A673 (cell line): ENCODE measurements around the gene PROX2.

ENCODE experiments used
- EZH2 ChIP-seq: fragments of 200-600 bp; sonication (generic); IDR thresholded peaks from 2 replicates; pipeline ENCODE4 v1.6.1; 2017; ENCODE audit warnings: borderline replicate concordance, low read depth, mild to moderate bottlenecking, mixed read lengths, antibody characterized with exemption, low read length; ENCODE audit not compliant: poor library complexity, severe bottlenecking
- TF ChIP-seq, protein P1 (sequence below): fragments of 300-800, 200-600 bp; sonication (generic); conservative IDR thresholded peaks from 2 replicates; pipeline ENCODE4 v1.5.1; 2017; ENCODE audit warnings: low read depth, mild to moderate bottlenecking, antibody characterized with exemption, low read length, moderate library complexity, mixed read lengths

DNA sequence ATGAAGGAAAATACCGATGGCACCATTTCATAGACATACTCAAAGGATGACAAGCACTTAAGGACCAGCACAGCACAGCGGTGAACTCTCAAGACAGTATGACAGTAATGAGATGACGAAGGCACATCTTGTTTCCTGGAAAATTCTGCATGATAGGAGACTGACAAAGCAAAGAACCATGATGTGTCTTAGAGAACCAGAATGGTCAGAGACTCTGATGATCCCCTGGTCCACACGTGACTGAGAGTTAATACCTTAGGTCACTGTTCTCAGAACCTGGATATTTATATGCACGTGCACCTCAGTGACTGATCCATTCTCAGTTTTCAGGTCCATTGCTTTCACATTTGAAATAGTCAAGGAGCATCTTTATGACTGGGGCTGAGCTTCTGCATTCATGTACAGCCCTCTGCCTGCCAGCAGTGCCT is 35.3 kb downstream of the PROX2 start:
- TF ChIP-seq, protein P1, sequence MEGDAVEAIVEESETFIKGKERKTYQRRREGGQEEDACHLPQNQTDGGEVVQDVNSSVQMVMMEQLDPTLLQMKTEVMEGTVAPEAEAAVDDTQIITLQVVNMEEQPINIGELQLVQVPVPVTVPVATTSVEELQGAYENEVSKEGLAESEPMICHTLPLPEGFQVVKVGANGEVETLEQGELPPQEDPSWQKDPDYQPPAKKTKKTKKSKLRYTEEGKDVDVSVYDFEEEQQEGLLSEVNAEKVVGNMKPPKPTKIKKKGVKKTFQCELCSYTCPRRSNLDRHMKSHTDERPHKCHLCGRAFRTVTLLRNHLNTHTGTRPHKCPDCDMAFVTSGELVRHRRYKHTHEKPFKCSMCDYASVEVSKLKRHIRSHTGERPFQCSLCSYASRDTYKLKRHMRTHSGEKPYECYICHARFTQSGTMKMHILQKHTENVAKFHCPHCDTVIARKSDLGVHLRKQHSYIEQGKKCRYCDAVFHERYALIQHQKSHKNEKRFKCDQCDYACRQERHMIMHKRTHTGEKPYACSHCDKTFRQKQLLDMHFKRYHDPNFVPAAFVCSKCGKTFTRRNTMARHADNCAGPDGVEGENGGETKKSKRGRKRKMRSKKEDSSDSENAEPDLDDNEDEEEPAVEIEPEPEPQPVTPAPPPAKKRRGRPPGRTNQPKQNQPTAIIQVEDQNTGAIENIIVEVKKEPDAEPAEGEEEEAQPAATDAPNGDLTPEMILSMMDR: no peak
- TF ChIP-seq EZH2: no peak
